DND-41 (cell line): ENCODE measurements around the gene TROAP.

Experiments used
- ATAC-seq: fragments of 200-7000 bp; cut with Tn5 transposase; 3 replicates; pipeline ENCODE4 v1.9.1; 2021; ENCODE audit warnings: low read depth; ENCODE audit not compliant: insufficient read depth
- DNase-seq: peaks from one replicate; pipeline ENCODE4 v3.0.0-alpha.2; 2020
- H2AFZ ChIP-seq: 2 replicates; pipeline ENCODE4 v1.6.0; 2012; ENCODE audit warnings: low read depth, low read length
- H3K27ac ChIP-seq: 2 replicates; pipeline ENCODE4 v1.5.1; 2012; ENCODE audit warnings: low read length, inconsistent platforms
- H3K27me3 ChIP-seq: fragments of 200-600 bp; sonication (generic); 2 replicates; pipeline ENCODE4 v1.6.0; 2012; ENCODE audit warnings: low read length, mild to moderate bottlenecking, inconsistent platforms; ENCODE audit not compliant: insufficient read depth, poor library complexity
- H3K36me3 ChIP-seq: 2 replicates; pipeline ENCODE4 v1.5.1; 2012; ENCODE audit warnings: low read length, inconsistent platforms; ENCODE audit not compliant: insufficient read depth
- H3K4me1 ChIP-seq: 2 replicates; pipeline ENCODE4 v1.5.1; 2012; ENCODE audit warnings: mild to moderate bottlenecking, low read length; ENCODE audit not compliant: insufficient read depth
- H3K4me2 ChIP-seq: 2 replicates; pipeline ENCODE4 v1.6.0; 2012; ENCODE audit warnings: mild to moderate bottlenecking, moderate library complexity, low read length, inconsistent platforms; ENCODE audit not compliant: insufficient read depth
- H3K4me3 ChIP-seq, 2 experiments: fragments of 200-600 bp in 1 of 2; shearing (Covaris generic) in 1 of 2; 2 replicates each; pipeline ENCODE4 v1.5.1; 2012 to 2016; ENCODE audit warnings: inconsistent platforms in 2 of 2, low read length in 2 of 2, mild to moderate bottlenecking in 2 of 2, low read depth in 1 of 2, moderate library complexity in 1 of 2
- H3K79me2 ChIP-seq: 2 replicates; pipeline ENCODE4 v1.6.0; 2012; ENCODE audit warnings: low read length, inconsistent platforms; ENCODE audit not compliant: insufficient read depth
- H3K9ac ChIP-seq: 2 replicates; pipeline ENCODE4 v1.6.0; 2012; ENCODE audit warnings: low read depth, mild to moderate bottlenecking, inconsistent platforms, low read length, moderate library complexity
- H3K9me3 ChIP-seq: 2 replicates; pipeline ENCODE4 v1.5.1; 2012; ENCODE audit warnings: low read length, moderate library complexity, mild to moderate bottlenecking, inconsistent platforms; ENCODE audit not compliant: insufficient read depth, severe bottlenecking
- H4K20me1 ChIP-seq: 2 replicates; pipeline ENCODE4 v1.6.0; 2012; ENCODE audit warnings: low read length; ENCODE audit not compliant: insufficient read depth
- EZH2 ChIP-seq: IDR thresholded peaks from 3 replicates; pipeline ENCODE4 v1.6.1; 2012; ENCODE audit warnings: borderline replicate concordance, low read depth, mild to moderate bottlenecking, moderate library complexity, low read length, inconsistent platforms; ENCODE audit not compliant: severe bottlenecking
- TF ChIP-seq, protein P1 (sequence below): IDR thresholded peaks from 2 replicates; pipeline ENCODE4 v1.5.1; 2012; ENCODE audit warnings: borderline replicate concordance, low read length, moderate library complexity, mild to moderate bottlenecking; ENCODE audit not compliant: poor library complexity, severe bottlenecking; ENCODE audit errors: extremely low read depth

The TROAP gene

DNA sequence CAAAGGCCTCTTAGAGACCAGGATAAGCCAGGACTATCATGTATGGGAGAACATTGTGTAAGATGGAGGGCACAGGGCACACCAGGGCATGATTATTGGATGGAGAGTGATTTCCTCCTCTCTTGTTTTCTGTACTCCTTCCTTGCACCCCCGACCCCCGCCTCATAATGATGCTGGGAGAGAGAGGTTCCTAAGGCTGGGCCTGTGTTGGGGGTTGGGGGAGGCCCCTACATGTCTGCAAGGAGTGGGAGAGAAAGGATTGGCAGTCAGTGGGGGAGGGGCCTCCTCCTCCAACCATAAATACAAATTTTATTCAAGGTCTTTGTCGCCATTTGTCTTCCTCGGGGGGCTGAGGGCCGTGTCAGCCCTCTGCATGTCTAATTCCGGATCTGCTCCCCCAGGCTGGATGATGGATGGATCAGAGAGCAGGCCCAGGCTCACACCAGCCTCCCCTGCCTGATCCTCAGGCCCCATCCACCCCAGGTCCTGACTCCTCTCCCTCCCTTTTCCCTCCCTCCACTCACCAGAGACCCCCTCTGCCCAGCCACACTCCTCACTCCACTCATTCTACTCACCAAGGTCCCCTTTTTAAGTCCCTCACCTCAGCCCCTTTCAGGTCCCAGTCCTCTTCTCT is 15.9 kb downstream of the TROAP start:
- H2AFZ ChIP-seq, result no peak overlapping the region
- no peaks in the 10 kb centered on the region for H4K20me1 ChIP-seq
- H3K9me3 ChIP-seq, result no peaks in the 10 kb centered on the region
- H3K36me3 ChIP-seq, result no peaks in the 10 kb centered on the region
- ATAC-seq (no peak), DNase-seq (no peak)
- no peaks in the 10 kb centered on the region for H3K79me2 ChIP-seq
- H3K4me3 ChIP-seq, result no peak overlapping the region
- H3K4me2 ChIP-seq, result no peak overlapping the region
- peaks cover 13% of the 10 kb centered on the region for H3K4me1 ChIP-seq
- no peak overlapping the region for H3K9ac ChIP-seq
- no peaks in the 10 kb centered on the region for H3K27me3 ChIP-seq
- TF ChIP-seq, protein P1, sequence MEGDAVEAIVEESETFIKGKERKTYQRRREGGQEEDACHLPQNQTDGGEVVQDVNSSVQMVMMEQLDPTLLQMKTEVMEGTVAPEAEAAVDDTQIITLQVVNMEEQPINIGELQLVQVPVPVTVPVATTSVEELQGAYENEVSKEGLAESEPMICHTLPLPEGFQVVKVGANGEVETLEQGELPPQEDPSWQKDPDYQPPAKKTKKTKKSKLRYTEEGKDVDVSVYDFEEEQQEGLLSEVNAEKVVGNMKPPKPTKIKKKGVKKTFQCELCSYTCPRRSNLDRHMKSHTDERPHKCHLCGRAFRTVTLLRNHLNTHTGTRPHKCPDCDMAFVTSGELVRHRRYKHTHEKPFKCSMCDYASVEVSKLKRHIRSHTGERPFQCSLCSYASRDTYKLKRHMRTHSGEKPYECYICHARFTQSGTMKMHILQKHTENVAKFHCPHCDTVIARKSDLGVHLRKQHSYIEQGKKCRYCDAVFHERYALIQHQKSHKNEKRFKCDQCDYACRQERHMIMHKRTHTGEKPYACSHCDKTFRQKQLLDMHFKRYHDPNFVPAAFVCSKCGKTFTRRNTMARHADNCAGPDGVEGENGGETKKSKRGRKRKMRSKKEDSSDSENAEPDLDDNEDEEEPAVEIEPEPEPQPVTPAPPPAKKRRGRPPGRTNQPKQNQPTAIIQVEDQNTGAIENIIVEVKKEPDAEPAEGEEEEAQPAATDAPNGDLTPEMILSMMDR, result no peak
- TF ChIP-seq EZH2, result no peak
- no peak overlapping the region for H3K27ac ChIP-seq

DNA sequence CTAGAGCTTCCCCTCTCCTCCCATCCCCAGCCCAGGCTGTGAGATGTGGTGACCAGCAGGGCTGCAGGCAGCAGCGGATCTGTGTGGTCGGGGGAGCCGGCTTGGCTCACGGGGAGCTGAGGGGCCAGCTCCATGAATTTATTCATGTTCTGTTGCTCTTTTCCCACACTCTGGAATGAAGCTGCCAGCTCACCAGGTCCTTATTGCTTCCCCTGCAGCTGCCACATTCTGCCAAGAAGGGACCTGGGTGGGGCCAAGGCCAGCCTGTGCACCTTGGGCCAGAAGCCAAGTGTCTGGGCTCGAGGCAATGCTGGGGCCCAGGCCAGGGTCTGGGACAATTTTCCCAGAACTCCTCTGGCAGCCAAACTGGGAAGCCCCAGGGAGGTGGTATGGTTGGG is 16.4 kb downstream of the TROAP start:
- no peaks in the 10 kb centered on the region for H3K36me3 ChIP-seq
- H3K4me3 ChIP-seq, result no peak overlapping the region
- DNase-seq (no peak), ATAC-seq (no peak)
- H4K20me1 ChIP-seq, result no peaks in the 10 kb centered on the region
- no peak overlapping the region for H3K27ac ChIP-seq
- no peaks in the 10 kb centered on the region for H3K9me3 ChIP-seq
- no peaks in the 10 kb centered on the region for H3K27me3 ChIP-seq
- TF ChIP-seq EZH2, result no peak
- TF ChIP-seq, protein P1, result no peak
- H3K4me1 ChIP-seq, result peaks cover 13% of the 10 kb centered on the region
- H3K4me2 ChIP-seq, result no peak overlapping the region
- H3K79me2 ChIP-seq, result no peaks in the 10 kb centered on the region
- no peak overlapping the region for H3K9ac ChIP-seq
- H2AFZ ChIP-seq, result no peak overlapping the region

DNA sequence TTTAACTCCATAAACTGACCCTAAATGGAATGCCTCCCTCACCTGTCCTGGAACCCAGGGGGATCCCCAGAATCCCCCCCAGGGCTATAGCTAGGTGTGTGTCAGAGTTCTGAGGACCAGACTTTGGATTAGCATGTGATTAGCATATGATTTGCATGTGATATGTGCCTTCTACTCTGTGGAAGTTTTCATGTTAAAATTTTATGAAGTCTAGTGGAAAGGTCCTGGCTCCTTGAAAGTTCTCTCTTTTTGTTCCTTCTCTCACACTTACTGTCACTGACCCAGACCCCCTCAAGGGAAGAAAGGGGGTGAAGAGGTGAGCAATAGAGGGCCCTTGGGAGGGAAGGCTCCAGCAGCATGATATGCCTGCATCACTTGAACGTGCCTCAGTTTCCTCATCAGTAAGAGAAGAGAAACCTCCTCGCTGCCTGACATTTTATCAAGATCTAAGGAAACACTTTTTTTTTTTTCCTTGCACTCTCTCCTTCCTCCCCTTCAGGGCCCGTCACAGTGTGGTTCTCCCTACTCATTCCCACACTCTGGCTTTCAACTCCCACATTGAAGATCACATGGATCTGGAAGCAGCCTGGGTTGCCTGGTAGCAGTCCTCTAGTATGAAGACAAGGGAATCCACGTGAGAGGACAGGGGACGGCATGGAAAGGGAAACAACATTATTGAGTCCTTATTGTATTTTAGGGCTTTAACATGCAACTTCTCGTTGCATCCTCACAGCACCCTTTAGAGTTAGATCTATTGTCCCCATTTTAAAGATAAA is 17.2 kb downstream of the TROAP start:
- Histone ChIP-seq H3K4me2 (no peak overlapping the region), H3K27me3 (no peaks in the 10 kb centered on the region), H3K79me2 (no peaks in the 10 kb centered on the region), H3K9ac (no peak overlapping the region), H3K9me3 (no peaks in the 10 kb centered on the region), H3K36me3 (no peaks in the 10 kb centered on the region), H3K27ac (no peak overlapping the region), H3K4me1 (peaks cover 13% of the 10 kb centered on the region), H2AFZ (no peak overlapping the region), H3K4me3 (no peak overlapping the region), H4K20me1 (no peaks in the 10 kb centered on the region)
- DNase-seq (no peak), ATAC-seq (no peak)
- TF ChIP-seq, protein P1, result no peak
- no peak for TF ChIP-seq EZH2
